Ovary (tissue), 9 donors: Measurements from ENCODE around the gene THAP12. TPM values are rescaled to one million over a fixed set of nuclear protein-coding genes. Genes with fewer than 3 reads are reported as not detected.
"Not testable (repeated sequence)": the region's sequence is repeated elsewhere in the genome, so short reads cannot be mapped to it uniquely, and the experiment has no call there.

ENCODE experiments used
- DNase-seq, 5 donors: peaks; one replicate each; pipeline ENCODE4 v3.0.0-alpha.2; 2019 to 2020
- H3K27ac ChIP-seq, 2 donors: fragments of 200-600 bp; one replicate each; pipeline versions ENCODE4 v1.5.1 to v1.8.0; 2019 to 2022
- H3K27me3 ChIP-seq: fragments of 200-600 bp; one replicate; pipeline ENCODE4 v1.8.0; 2022
- H3K36me3 ChIP-seq: fragments of 200-600 bp; sonication (generic); one replicate; pipeline ENCODE4 v1.5.1; 2019
- H3K4me1 ChIP-seq: one replicate; pipeline ENCODE4 v1.8.1; 2013; ENCODE audit warnings: mild to moderate bottlenecking, moderate library complexity; ENCODE audit not compliant: insufficient read depth
- H3K4me3 ChIP-seq: fragments of 200-600 bp; sonication (generic); one replicate; pipeline ENCODE4 v1.5.1; 2017
- H3K9me3 ChIP-seq, 2 donors: fragments of 200-600 bp in 1 of 2; sonication (generic) in 1 of 2; one replicate each; pipeline versions ENCODE4 v1.5.1 to v1.8.1; 2013 to 2019; ENCODE audit warnings: mild to moderate bottlenecking in 1 of 2, moderate library complexity in 1 of 2
- CTCF ChIP-seq, 3 donors: fragments of 450-650 bp in 2 of 3; fragments of 200-600 bp in 1 of 3; IDR thresholded peaks; one replicate each; pipeline versions ENCODE4 v1.5.1 to v1.8.0; 2016 to 2022; ENCODE audit warnings: antibody characterized with exemption in 3 of 3, mild to moderate bottlenecking in 1 of 3
- EP300 ChIP-seq: sonication (generic); formaldehyde crosslinking; IDR thresholded peaks from one replicate; pipeline ENCODE4 v1.6.1; 2017; ENCODE audit warnings: antibody characterized with exemption
- POLR2A ChIP-seq: fragments of 450-650 bp; IDR thresholded peaks from one replicate; pipeline ENCODE4 v1.6.1; 2017; ENCODE audit warnings: antibody characterized with exemption, mild to moderate bottlenecking, moderate library complexity
- WGBS, 3 donors: extraction: QIAGEN DNeasy Blood & Tissue Kit in 1 of 3; methylation state at CpG; one replicate each; pipeline versions ENCODE4 v1.1.5 to v1.1.7; 2013 to 2017; 5-methylcytosine and 5-hydroxymethylcytosine counted together
- intact Hi-C, 4 donors: fragments of 100-400 bp; cut with DNase I; formaldehyde crosslinking; loops; one replicate each; pipeline versions ENCODE4 v1.11.0 to v1.15.1; 2022 to 2023
- polyA plus RNA-seq, 2 donors: library from polyadenylated mRNA; stranded (reverse); fragments of 200-250 nt in 1 of 2; fragments of 350-450 nt in 1 of 2; fragmentation: Illumina TruSeq in 1 of 2; extraction: RNeasy Lipid Tissue Mini Kit (QIAGEN cat#74804) in 1 of 2; gene quantifications; one replicate each; pipeline ENCODE4 v1.2.3, GENCODE V29; 2013 to 2014
- total RNA-seq, 7 donors: library from RNA; depleted of rRNA in 2 of 7; stranded (reverse); fragments of >200 nt in 2 of 7; fragmentation: NEBNext Ultra II Directional in 3 of 7; extraction: Animal tissue kit (Norgen Biotek cat#: 25700) in 3 of 7; gene quantifications; one replicate each; pipeline versions ENCODE4 v1.1.0 to v1.2.4, GENCODE V29; 2016 to 2023
- donor health status: DM: no; HTN: no; CAD: no; lungs with moderate emphysema.
- donor health status: DM: no; HTN: no; CAD: no.
- donor health status: Bipolar disorder and iron deficiency.
- donor health status: DM: yes; HTN: yes; CAD: no.
- donor health status: DM: no; HTN: no; CAD: no.
- donor health status: DM: yes; HTN: yes; CAD: no.

Gene THAP12
- total and polyA plus RNA-seq, 9 donors, result 23.8 to 55.6 (median 41.6) TPM

- H3K4me3 ChIP-seq, result no peak overlapping the region
- H3K9me3 ChIP-seq, result no peaks in the 10 kb centered on the region
- intact Hi-C loops, result loop anchor here in 3 of 4 donors (5.0 kb wide), 2 partner anchors 115 to 520 kb away; partner anchors contain the start of gene WNT11 (in 2 of the 3)
- H3K4me1 ChIP-seq, result peaks cover 1% of the 10 kb centered on the region
- H3K27ac ChIP-seq, result no peak overlapping the region
- H3K27me3 ChIP-seq, result no peaks in the 10 kb centered on the region
- 85 to 88% (median 86%) methylated on average over 5 of the region's 5 CpGs for WGBS, 3 donors
- no peaks in the 10 kb centered on the region for H3K36me3 ChIP-seq
- DNase-seq, result no peak
- no peak for TF ChIP-seq EP300
These were observed 58.4 kb downstream of the THAP12 start for GRCh38 chr11:76322540-76322939.

GRCh38 chr11:76321820-76322524, 59.0 kb downstream of the THAP12 start:
- no peak for DNase-seq
- no peak overlapping the region for H3K4me3 ChIP-seq
- peaks cover 1% of the 10 kb centered on the region for H3K4me1 ChIP-seq
- intact Hi-C loops, result loop anchor here in 3 of 4 donors (5.0 kb wide), 2 partner anchors 115 to 520 kb away; partner anchors contain the start of gene WNT11 (in 2 of the 3)
- no peak overlapping the region for H3K27ac ChIP-seq
- H3K27me3 ChIP-seq, result no peaks in the 10 kb centered on the region
- no peaks in the 10 kb centered on the region for H3K9me3 ChIP-seq
- WGBS, 3 donors, result 8 to 12% (median 10%) methylated on average over 42 to 59 of the region's 59 CpGs
- TF ChIP-seq EP300, result no peak
- no peak for TF ChIP-seq POLR2A
- TF ChIP-seq CTCF (IDR thresholded peaks at IDR 0.05), result no peak
- H3K36me3 ChIP-seq, result no peaks in the 10 kb centered on the region

GRCh38 chr11:76321340-76321739, 59.6 kb downstream of the THAP12 start:
- H3K27ac ChIP-seq, result no peak overlapping the region
- no peaks in the 10 kb centered on the region for H3K9me3 ChIP-seq
- TF ChIP-seq POLR2A, result no peak
- no peak for TF ChIP-seq CTCF (IDR thresholded peaks at IDR 0.05)
- no peak for TF ChIP-seq EP300
- 32 to 46% (median 35%) methylated on average over 4 to 8 of the region's 8 CpGs for WGBS, 3 donors
- H3K4me1 ChIP-seq, result peaks cover 1% of the 10 kb centered on the region
- no peaks in the 10 kb centered on the region for H3K27me3 ChIP-seq
- intact Hi-C loops, result loop anchor here in 3 of 4 donors (5.0 kb wide), 2 partner anchors 114 to 519 kb away; partner anchors contain the start of gene WNT11 (in 2 of the 3)
- no peaks in the 10 kb centered on the region for H3K36me3 ChIP-seq
- H3K4me3 ChIP-seq, result no peak overlapping the region
- no peak for DNase-seq

GRCh38 chr11:76320929-76321328, 60.0 kb downstream of the THAP12 start:
- no peaks in the 10 kb centered on the region for H3K9me3 ChIP-seq
- intact Hi-C loops, result loop anchor here in 3 of 4 donors (5.0 kb wide), 2 partner anchors 114 to 519 kb away; partner anchors contain the start of gene WNT11 (in 2 of the 3)
- no peaks in the 10 kb centered on the region for H3K36me3 ChIP-seq
- no peak overlapping the region for H3K27ac ChIP-seq
- TF ChIP-seq CTCF (IDR thresholded peaks at IDR 0.05) (no peak), POLR2A (no peak), EP300 (no peak)
- H3K27me3 ChIP-seq, result no peaks in the 10 kb centered on the region
- DNase-seq, result no peak
- H3K4me1 ChIP-seq, result peaks cover 1% of the 10 kb centered on the region
- H3K4me3 ChIP-seq, result no peak overlapping the region
- WGBS, 3 donors, result 75 to 78% (median 77%) methylated on average over 6 of the region's 6 CpGs

GRCh38 chr11:76319798-76320197, 61.1 kb downstream of the THAP12 start:
- 78 to 88% (median 86%) methylated on average over 5 of the region's 5 CpGs for WGBS, 3 donors
- not testable (repeated sequence) for H3K27ac ChIP-seq, H3K36me3 ChIP-seq, H3K27me3 ChIP-seq, H3K9me3 ChIP-seq, H3K4me1 ChIP-seq, H3K4me3 ChIP-seq, DNase-seq
- intact Hi-C loops, result loop anchor here (2.0 to 10.0 kb wide), 6 partner anchors 112 to 517 kb away; partner anchors contain the start of gene WNT11 (in 4 of the 4)
